Endothelial cell (in vitro differentiated cells): Measurements from ENCODE around the gene PLCG2. TPM values are rescaled to one million over a fixed set of nuclear protein-coding genes. Genes with fewer than 3 reads are reported as not detected.

Source experiments
- DNase-seq: peaks from one replicate; pipeline ENCODE4 v3.0.0; 2021; ENCODE audit warnings: low spot score
- H3K27ac Mint-ChIP-seq: one replicate; pipeline ENCODE4 v1.8.0; 2021; ENCODE audit warnings: mixed read lengths, inconsistent platforms; ENCODE audit not compliant: unreplicated experiment
- H3K27me3 Mint-ChIP-seq: one replicate; pipeline ENCODE4 v1.8.0; 2021; ENCODE audit warnings: mild to moderate bottlenecking, moderate library complexity, mixed read lengths, inconsistent platforms; ENCODE audit not compliant: unreplicated experiment
- H3K36me3 Mint-ChIP-seq: one replicate; pipeline ENCODE4 v1.8.0; 2021; ENCODE audit warnings: mild to moderate bottlenecking, low read depth, mixed read lengths, inconsistent platforms; ENCODE audit not compliant: unreplicated experiment
- H3K4me1 Mint-ChIP-seq: one replicate; pipeline ENCODE4 v1.8.0; 2021; ENCODE audit warnings: mild to moderate bottlenecking, mixed read lengths, inconsistent platforms; ENCODE audit not compliant: unreplicated experiment
- H3K4me3 Mint-ChIP-seq: one replicate; pipeline ENCODE4 v1.8.0; 2021; ENCODE audit warnings: mild to moderate bottlenecking, mixed read lengths, inconsistent platforms; ENCODE audit not compliant: unreplicated experiment
- H3K9me3 Mint-ChIP-seq: one replicate; pipeline ENCODE4 v1.8.0; 2021; ENCODE audit warnings: mixed read lengths, inconsistent platforms; ENCODE audit not compliant: unreplicated experiment
- total RNA-seq: library from RNA; stranded (reverse); fragmentation: NEBNext Ultra II Directional; extraction: Animal tissue kit (Norgen Biotek cat#: 25700); gene quantifications from one replicate; pipeline ENCODE4 v1.2.1, GENCODE V29; 2021; ENCODE audit not compliant: unreplicated experiment
- TF ChIP-seq, protein P1 (sequence below): fragments of 200-600 bp; sonication (generic); IDR thresholded peaks from one replicate; pipeline ENCODE4 v1.5.0; 2021; ENCODE audit warnings: antibody characterized with exemption; ENCODE audit not compliant: unreplicated experiment

PLCG2 gene
- total RNA-seq, 1 donor from 2014 or later, result 103 TPM

DNA sequence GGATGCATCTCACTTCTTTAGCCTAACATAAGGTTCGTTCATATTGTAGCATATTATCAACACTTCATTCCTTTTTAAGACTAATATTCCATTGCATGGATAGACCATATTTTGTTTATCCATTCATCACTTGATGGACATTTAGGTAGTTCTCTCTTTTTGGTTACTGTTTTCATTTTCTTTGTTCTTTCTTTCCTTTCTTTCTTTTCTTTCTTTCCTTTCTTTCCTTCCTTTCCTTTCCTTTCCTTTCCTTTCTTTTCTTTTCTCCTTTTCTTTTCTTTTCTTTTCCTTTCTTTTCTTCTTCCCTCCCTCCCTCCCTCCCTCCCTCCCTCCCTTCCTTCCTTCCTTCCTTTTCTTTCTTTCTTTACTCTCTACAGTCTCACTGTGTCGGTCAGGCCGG is 24.2 kb downstream of the PLCG2 start:
- TF ChIP-seq, protein P1, sequence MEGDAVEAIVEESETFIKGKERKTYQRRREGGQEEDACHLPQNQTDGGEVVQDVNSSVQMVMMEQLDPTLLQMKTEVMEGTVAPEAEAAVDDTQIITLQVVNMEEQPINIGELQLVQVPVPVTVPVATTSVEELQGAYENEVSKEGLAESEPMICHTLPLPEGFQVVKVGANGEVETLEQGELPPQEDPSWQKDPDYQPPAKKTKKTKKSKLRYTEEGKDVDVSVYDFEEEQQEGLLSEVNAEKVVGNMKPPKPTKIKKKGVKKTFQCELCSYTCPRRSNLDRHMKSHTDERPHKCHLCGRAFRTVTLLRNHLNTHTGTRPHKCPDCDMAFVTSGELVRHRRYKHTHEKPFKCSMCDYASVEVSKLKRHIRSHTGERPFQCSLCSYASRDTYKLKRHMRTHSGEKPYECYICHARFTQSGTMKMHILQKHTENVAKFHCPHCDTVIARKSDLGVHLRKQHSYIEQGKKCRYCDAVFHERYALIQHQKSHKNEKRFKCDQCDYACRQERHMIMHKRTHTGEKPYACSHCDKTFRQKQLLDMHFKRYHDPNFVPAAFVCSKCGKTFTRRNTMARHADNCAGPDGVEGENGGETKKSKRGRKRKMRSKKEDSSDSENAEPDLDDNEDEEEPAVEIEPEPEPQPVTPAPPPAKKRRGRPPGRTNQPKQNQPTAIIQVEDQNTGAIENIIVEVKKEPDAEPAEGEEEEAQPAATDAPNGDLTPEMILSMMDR, result no peak
- H3K9me3 Mint-ChIP-seq, result no peaks in the 10 kb centered on the region
- H3K27me3 Mint-ChIP-seq, result peaks cover 3% of the 10 kb centered on the region
- no peak overlapping the region for H3K27ac Mint-ChIP-seq
- no peak for DNase-seq
- peaks cover 8% of the 10 kb centered on the region for H3K4me1 Mint-ChIP-seq
- H3K36me3 Mint-ChIP-seq, result peaks cover 18% of the 10 kb centered on the region
- no peak overlapping the region for H3K4me3 Mint-ChIP-seq

DNA sequence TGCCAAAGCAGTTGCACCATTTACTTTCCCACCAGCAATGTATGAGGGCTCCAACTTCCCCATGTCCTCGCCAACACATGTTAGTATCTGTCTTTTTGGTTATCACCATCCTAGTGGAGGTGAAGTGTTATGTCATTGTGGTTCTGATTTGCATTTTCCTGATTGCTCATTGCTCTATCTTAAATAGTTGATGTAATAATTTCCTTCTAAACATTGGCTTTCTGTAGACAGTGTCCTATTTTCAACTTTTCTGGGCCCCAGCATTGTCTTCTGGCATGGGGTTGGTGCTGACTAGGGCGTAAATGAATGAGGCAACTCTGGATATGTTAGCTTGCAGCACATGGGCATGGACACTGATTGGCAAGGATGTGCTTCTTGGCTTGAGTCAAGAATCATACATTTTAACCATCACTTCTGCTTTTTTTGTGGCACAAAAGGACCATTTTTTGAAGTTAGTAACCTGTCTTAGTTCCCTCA is 25.1 kb downstream of the PLCG2 start:
- H3K4me1 Mint-ChIP-seq, result no peaks in the 10 kb centered on the region
- H3K27ac Mint-ChIP-seq, result no peak overlapping the region
- TF ChIP-seq, protein P1, result no peak
- no peak for DNase-seq
- no peaks in the 10 kb centered on the region for H3K9me3 Mint-ChIP-seq
- no peak overlapping the region for H3K4me3 Mint-ChIP-seq
- H3K36me3 Mint-ChIP-seq, result peaks cover 16% of the 10 kb centered on the region
- H3K27me3 Mint-ChIP-seq, result peaks cover 3% of the 10 kb centered on the region

DNA sequence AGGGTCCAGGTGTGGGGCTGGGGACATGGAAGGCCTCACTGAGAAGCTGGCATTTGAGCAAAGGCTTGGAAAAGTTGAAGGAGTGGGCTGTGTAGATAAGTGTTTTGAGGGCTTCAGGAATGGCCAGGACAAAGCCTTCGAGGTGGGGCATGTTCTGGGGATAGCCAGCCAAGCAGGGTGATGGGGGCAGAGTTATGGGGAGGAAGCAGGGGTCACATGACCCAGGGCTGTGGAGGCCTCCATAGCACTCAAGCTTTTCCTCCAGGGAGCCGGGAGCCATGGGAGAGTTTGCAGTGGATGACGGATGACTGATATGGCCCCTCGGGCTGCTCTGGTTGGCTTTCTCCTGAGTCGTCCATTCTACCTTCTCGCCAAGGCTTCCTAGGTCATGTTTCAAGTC is 27.6 kb downstream of the PLCG2 start:
- Mint-ChIP-seq H3K36me3 (peaks cover 13% of the 10 kb centered on the region), H3K4me3 (no peak overlapping the region), H3K4me1 (peaks cover 5% of the 10 kb centered on the region), H3K27ac (no peak overlapping the region), H3K9me3 (no peaks in the 10 kb centered on the region), H3K27me3 (no peaks in the 10 kb centered on the region)
- no peak for DNase-seq
- TF ChIP-seq, protein P1, result no peak

DNA sequence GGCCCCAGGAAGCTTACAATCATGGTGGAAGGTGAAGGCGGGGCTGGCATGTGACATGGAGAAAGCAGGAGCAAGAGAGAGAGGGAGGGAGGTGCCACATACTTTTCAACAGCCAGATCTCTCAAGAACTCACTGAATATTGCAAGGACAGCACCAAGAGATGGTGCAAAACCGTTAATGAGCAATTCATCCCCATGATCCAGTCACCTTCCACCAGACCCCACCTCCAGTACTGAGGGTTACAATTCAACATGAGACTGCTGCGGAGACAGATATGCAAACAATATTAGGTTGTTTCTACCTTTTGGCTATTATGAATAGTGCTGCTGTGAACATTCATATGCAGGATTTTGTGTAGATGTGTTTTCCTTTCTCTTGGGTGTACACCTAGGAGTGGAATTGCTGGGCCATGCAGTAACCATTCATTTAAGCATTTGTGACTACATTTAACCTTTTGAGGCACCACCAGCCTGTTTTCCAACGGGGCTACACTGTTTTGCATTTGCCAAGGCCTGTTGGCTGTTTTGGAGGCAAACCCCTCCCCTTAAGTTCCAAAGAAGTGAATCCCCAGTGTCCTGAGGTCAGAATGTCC is 28.8 kb downstream of the PLCG2 start:
- H3K4me3 Mint-ChIP-seq, result no peak overlapping the region
- H3K36me3 Mint-ChIP-seq, result peaks cover 13% of the 10 kb centered on the region
- H3K27ac Mint-ChIP-seq, result no peak overlapping the region
- H3K9me3 Mint-ChIP-seq, result no peaks in the 10 kb centered on the region
- no peaks in the 10 kb centered on the region for H3K27me3 Mint-ChIP-seq
- TF ChIP-seq, protein P1, result no peak
- peaks cover 5% of the 10 kb centered on the region for H3K4me1 Mint-ChIP-seq
- no peak for DNase-seq

DNA sequence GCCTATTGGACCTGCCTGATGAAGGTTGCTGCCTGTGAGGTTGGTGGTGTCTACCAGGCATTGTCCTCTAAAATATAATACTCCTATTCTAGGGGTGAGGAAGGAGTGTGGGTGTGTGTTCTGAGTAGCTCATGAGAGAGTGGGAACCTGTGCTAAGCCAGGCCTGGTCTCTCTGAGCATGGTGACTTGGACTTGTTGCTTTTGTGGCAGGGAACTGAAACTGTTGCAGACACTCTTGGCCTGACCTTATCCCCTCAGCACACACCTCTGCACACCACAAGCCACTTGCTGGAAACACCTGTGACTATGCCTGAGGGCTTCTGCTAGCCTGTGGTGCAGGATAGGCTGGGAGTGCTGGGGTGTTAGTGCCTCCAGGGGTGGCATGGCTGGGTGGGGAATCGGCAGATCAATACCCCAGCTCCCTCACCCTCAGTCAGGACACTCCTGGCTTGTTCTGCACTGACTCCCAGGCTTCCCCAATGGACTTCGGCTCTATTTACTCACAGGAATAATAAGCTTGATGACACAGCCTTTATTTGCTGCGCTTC is 29.9 kb downstream of the PLCG2 start:
- Mint-ChIP-seq H3K9me3 (no peaks in the 10 kb centered on the region), H3K27me3 (no peaks in the 10 kb centered on the region), H3K36me3 (peaks cover 9% of the 10 kb centered on the region), H3K27ac (no peak overlapping the region), H3K4me3 (no peak overlapping the region), H3K4me1 (peaks cover 13% of the 10 kb centered on the region)
- DNase-seq, result no peak
- TF ChIP-seq, protein P1, result no peak
